HS-5 (cell line): ENCODE measurements around the gene ODF4.
"Not testable (repeated sequence)": the region's sequence is repeated elsewhere in the genome, so short reads cannot be mapped to it uniquely, and the experiment has no call there.

Experiments used
- DNase-seq: peaks from one replicate; pipeline ENCODE4 v3.0.0-alpha.2; 2012; ENCODE audit warnings: low read depth

ODF4 gene

GRCh38 chr17:8326511-8327302, 12.9 kb upstream of the ODF4 start:
- DNase-seq = no peak

DNA sequence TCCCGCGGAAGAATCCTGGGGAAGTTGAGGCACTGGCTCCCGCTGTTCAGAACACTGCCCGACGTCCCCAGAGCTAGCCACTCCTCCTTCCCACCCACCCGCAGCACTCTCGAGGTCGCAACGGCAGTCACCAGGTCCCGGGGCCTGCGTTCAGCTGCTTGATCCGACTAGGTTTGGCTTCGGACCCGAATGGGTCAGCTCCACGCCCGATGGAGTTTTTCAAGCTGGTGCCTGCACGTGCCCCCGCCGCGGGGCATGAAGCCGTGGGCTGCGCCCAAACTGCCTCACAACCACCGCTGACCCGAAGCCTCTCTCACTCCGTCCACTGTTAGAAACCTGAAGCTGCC, 12.4 kb upstream of the ODF4 start:
- no peak for DNase-seq

DNA sequence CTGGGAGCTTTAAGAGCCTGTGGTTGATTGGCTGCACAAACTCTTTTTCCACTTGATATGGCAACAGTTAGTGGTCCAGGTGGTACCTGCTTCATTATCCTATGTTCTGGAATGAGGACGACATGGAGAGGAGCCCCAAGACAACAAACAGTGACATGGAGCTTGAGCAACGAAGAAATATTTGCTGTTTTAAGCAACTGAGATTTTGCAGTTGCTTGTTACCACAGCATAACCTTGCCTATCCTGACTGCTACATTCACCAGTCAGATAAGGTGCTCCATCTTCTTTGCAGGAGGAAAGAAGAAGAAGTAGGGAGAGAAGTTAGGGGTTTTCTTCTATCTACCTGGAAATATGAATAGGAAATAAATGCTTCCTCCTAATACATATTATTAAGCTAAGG, 7.5 kb upstream of the ODF4 start:
- DNase-seq = no peak

DNA sequence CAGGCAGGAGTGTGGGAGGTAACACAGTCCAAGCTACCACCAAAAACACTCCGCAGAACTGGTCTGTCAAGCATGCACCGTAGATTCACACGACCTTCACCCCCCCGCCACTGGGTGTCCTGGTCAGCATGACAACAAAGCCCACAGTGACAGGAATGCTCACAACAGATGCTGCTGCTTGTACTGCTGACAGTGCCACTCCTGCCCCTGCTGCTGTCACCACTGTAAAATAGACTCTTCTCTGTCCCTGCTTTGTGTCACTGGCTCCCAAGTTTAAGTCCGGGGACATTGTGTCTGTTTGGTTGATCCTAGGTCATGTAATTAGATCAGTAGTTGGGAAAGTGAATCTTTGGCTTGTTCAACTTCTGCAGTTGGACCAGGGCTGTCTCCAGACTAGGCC, 7.0 kb upstream of the ODF4 start:
- DNase-seq = no peak

- no peak for DNase-seq
Measured at GRCh38 chr17:8333281-8333680, 6.4 kb upstream of the ODF4 start.

DNA sequence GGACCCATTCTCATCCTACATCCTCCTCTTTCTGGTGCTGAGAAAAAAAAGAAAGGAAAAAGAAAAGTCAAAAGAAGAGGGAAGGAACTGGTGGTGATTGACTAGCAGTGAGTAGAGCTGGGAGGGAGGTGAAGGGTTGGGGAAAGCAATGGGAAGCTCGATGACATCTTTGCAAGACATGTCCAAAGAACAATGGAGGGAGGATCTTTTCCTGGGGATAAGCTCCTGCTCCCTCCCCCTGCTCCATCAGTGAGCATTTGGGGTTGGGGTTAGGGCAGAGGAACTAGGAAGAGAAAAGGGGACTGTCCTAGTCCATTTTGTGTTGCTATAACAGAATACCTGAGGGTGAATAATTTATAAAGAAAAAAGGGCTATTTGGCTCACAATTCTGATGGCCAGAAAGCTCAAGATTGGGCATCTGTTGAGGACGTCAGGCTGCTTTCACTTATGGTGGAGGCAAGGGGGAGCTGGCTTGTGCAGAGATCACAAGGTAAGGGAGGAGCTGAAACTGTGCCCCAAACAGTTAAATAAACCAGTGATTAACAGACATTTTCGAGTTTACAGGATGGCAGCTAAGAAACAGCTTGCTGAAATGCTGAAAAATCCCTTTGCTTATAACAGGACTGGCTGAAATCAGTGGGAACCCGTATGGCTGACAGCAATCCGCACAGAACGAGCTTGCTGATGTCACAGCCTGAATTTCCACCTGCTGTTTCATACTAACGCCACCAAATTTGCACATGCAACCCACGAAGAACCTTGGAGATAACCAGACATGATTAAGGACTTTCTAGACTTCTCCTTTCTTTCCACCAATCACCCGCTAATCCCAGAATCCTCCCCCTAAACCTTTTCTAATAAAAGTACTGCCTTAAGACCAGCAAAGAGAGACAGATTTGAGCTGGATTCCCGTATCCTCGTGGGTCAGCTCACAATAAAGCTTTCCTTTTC, 1.6 kb upstream of the ODF4 start:
- DNase-seq = no peak

DNA sequence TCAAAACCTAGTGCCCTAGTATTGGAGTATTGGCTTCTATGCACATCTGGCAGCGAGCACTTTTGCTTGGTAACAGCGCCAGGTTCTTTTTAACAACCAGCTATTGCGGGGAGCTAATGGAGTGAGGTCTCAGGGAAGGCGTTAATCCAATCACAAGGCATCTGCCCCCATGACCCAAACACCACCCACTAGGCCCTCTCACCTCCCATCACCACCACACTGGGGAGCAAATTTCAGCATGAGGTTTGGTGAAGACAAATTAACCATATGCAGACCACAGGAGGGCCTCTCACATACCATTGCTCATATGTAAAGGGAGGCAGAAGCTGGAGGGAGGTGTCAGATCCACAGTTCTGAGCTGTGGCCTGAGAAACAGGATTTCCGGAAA, 893 bp upstream of the ODF4 start:
- no peak for DNase-seq

DNA sequence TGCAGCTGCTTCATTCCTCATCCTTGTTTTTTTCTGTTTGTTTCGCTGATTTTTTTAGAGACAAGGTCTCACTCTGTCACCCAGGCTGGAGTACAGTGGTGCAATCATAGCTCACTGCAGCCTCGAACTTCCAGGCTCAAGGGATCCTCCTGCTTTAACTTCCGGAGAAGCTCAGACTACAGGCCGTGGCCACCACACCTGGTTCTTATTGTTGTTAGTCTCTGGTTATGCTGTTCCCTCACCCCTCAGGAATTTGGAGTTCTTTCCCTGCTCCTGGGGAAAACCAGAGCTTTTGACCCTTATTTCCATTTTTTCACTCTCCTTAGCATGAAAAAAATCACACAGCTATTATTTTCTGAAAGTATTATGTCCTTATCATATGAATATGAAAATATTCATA, 1.8 kb downstream of the ODF4 start:
- DNase-seq = no peak

DNA sequence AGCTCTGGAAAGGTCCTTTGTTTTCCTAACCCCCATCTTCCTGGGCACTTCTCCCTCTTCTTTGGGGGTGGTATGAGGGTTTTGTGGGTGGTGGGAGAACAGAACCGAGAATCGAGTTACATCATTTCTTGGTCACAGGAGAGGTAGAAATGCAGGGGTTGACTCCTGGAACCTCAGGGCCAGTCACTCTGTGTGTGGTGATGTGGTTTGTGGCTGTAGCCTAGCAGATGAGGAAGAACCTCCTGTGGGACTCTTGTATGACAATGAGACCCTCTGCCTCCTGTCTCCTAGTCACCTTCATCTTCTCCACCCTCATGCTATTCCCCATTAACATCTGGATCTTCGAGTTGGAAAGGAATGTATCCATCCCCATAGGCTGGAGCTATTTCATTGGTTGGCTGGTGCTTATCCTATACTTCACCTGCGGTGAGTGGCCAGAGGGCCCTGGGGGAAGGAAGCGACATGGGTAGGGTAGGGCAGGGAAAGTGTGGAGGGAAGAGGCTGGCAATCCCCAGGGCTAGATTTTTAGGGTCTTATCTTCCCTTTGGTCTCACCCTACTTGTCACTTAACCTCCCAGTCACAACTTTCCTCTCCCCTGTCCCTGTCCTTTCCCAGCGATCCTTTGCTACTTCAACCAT, 5.5 kb downstream of the ODF4 start:
- DNase-seq = no peak

DNA sequence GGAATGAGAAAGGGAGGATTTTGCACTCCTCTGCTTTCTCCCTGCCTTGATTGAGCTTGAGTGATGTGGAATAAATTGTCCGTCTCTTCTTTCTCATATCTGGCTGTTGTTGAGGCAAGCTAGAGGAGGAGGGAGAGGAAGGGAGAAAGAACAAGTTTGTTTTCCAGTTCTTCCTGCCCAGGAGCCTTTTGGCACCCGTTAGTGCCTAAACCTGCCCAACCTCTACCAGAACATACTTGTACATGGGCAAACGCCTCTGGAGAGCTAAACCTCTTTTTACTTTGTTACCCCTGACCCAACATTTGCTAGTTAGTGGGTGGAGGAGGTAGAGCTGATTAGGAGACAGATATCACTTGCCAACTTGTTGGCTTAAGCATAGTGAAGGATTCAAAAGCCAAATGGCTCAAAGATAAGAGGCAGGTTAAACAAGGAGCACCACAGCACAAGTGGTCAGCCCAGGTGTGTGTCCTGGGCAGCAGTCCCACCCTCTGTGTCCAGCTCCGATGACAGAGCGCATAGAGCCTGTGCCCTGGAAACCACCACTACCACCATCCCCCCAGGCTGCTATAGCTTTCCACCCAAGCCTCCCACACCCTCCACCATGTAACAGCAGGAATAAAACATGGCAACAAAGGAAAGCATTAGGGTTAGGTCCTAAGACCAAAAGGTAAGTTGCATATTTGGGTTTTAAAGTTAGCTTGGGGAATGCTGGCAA, 6.5 kb downstream of the ODF4 start:
- DNase-seq = no peak

DNA sequence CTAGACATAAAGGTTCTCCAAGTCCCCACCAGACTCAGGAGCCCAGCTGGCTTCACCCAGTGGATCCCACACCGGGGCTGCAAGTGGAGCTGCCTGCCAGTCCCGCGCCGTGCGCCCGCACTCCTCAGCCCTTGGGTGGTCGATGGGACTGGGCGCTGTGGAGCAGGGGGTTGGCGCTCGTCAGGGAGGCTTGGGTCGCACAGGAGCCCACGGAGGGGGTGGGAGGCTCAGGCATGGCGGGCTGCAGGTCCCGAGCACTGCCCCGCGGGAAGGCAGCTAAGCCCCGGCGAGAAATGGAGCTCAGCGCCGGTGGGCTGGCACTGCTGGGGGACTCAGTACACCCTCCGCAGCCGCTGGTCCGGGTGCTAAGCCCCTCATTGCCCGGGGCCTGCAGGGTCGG, 7.4 kb downstream of the ODF4 start:
- not testable (repeated sequence) for DNase-seq

DNA sequence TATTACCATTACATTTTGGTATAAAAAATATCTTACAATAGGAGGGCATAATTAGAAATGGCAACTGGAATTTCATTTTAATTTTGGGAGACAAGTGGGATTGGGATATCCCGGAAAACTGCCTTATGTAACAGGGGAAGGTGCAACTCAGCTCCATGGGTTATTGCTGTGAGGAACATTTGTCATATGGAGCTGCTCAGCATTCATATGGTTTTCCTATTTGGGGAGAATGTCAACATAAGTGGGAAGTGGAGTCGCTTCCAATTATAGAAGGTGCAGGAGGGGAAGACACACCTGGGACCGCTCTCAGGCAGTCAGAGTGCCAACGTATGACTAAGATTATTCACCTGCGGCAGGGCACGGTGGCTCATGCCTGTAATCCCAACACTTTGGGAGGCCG, 10.7 kb downstream of the ODF4 start:
- DNase-seq = no peak

- DNase-seq = no peak
Measured at GRCh38 chr17:8353736-8354135, 14.1 kb downstream of the ODF4 start.

GRCh38 chr17:8354236-8354635, 14.6 kb downstream of the ODF4 start:
- no peak for DNase-seq

DNA sequence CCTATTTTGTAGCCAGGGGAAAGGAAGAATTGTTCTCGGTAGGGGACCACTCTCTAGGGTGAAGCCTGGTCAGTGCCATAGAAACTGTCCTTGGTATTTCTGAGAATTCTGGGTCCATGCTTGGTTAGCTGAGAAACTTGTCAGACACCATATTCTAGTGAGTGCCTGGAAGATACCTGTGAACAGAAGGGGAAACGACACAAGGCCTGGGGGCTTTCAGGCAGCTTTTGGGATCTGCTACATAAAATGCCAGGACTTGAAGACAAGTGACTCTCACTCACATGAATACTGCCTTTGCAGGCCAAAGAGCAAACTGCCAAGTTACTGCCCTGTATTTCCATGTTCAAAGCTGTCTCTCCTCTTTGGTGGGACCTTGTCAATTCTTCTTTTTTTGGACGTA, 18.3 kb downstream of the ODF4 start:
- no peak for DNase-seq

DNA sequence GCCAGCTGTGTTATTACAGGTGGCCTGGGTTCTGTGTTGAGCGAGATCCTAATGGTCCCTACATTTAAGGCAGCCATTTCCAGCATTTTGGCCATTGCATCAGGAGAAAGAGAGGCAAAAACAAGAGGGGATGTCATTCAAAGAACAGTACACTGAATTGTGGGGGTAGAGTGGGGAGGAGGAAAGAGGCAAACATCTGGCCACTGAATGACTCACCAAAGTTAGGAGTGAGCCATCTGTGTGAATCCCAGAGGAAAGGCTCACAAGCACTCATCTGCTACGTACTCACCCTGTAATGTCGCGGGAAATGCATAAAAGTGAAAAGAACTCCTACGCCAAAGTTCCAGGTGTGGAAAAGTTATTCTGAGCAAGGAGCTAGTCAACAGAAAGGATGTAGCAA, 20.1 kb downstream of the ODF4 start:
- peak; percentile 80 for DNase-seq

DNA sequence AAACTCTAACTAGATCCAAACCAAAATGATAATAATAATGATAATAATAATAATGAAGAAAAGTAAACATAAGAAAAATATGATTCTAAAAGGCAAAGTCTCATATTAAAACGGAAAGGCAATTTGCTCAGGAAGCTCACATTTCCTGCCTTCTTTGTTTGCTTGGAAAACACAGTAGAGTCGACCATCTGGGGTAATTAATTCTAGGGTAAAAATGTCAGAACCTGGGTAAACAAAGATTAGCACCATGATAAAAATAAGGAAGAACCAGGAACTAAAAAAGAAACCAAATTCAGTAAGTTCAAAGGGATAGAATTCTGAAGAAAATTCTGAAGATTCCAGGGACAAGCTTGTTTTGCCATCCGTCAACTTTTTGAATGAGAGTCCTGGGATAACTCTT, 20.6 kb downstream of the ODF4 start:
- no peak for DNase-seq

GRCh38 chr17:8360751-8361150, 21.1 kb downstream of the ODF4 start:
- DNase-seq = no peak

DNA sequence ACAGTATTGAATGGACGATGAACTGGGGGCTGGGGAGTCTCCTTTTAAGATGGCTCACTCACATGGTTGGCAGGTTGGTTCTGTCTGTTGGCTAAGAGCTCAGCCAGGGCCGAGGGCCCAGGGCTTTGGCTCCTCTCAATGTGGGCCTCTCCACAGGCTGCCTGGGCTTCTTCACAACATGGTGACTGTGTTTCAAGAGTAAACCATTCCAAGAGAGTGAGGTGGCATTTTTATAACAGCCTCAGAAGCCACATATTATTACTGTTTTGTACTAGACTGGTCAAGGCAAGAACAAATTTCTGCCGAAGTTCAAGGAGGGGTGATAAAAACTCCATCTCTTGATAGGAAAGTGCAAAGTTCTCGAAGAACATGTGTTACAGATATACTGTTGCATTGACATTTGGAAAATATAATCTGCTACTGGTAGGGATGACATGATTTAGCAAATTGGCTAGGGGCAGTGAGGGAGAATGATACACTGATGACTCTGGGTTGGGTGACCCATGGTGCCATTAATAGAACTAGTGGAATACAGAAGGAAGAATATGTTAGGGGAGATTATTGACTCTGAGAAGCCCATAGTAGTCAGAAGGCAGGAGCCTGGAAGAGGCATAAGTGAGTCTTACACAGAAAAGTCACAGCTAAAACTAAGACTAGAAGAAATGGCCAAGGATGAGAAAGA, 23.2 kb downstream of the ODF4 start:
- no peak for DNase-seq

- DNase-seq = no peak
Measured at GRCh38 chr17:8365143-8365542, 25.5 kb downstream of the ODF4 start.

GRCh38 chr17:8366231-8366630, 26.6 kb downstream of the ODF4 start:
- DNase-seq = peak; percentile 90

DNA sequence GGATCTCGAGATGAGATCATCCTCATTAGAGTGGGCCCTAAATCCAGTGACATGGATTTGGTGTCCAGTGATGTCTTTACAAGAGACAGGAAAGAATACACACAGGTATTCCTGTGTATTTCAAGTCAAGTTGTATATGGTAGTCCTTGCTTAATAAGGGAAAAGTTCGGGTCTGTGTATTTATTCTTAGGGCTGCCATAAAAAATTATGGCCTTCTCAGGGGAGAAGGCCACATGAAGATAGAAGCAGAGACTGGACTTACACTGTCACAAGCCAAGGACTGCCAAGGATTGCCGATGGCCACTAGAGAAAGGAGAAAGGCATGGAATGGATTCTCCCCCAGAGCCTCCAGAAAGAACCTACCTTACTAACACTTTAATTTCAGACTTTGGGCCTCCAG, 28.6 kb downstream of the ODF4 start:
- no peak for DNase-seq
